ENCODE results near the gene RNF112. TPM values are rescaled to one million over a fixed set of nuclear protein-coding genes. Genes with fewer than 3 reads are reported as not detected.

Gene RNF112
- total and polyA plus RNA-seq, 2 of the 13 experiments (the other 11 are each of a cell fraction or from before 2014, with no cell fraction given) = 0.05 TPM; not detected in 1

GRCh38 chr17:19362277-19363113, 48.5 kb upstream of the RNF112 start, which contains the start of gene B9D1 (continued):
- TF ChIP-seq, protein P1, sequence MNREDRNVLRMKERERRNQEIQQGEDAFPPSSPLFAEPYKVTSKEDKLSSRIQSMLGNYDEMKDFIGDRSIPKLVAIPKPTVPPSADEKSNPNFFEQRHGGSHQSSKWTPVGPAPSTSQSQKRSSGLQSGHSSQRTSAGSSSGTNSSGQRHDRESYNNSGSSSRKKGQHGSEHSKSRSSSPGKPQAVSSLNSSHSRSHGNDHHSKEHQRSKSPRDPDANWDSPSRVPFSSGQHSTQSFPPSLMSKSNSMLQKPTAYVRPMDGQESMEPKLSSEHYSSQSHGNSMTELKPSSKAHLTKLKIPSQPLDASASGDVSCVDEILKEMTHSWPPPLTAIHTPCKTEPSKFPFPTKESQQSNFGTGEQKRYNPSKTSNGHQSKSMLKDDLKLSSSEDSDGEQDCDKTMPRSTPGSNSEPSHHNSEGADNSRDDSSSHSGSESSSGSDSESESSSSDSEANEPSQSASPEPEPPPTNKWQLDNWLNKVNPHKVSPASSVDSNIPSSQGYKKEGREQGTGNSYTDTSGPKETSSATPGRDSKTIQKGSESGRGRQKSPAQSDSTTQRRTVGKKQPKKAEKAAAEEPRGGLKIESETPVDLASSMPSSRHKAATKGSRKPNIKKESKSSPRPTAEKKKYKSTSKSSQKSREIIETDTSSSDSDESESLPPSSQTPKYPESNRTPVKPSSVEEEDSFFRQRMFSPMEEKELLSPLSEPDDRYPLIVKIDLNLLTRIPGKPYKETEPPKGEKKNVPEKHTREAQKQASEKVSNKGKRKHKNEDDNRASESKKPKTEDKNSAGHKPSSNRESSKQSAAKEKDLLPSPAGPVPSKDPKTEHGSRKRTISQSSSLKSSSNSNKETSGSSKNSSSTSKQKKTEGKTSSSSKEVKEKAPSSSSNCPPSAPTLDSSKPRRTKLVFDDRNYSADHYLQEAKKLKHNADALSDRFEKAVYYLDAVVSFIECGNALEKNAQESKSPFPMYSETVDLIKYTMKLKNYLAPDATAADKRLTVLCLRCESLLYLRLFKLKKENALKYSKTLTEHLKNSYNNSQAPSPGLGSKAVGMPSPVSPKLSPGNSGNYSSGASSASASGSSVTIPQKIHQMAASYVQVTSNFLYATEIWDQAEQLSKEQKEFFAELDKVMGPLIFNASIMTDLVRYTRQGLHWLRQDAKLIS (CRISPR knock-in tag; IDR thresholded peaks at IDR 0.05) = no peak
- TF ChIP-seq ZNF784 (CRISPR knock-in tag; IDR thresholded peaks at IDR 0.05; ENCODE audit: borderline replicate concordance) (no peak; the same call in 1 of the 2 replicates), ZNF414 (CRISPR knock-in tag; IDR thresholded peaks at IDR 0.05) (0 out of 2 replicates have a peak, but pooled peaks have one; percentile 81), SMAD3 (CRISPR knock-in tag; IDR thresholded peaks at IDR 0.05) (0 out of 2 replicates have a peak, but pooled peaks have one; percentile 25), MED8 (CRISPR knock-in tag; IDR thresholded peaks at IDR 0.05; ENCODE audit: insufficient replicate concordance) (no peak), MAZ (IDR thresholded peaks at IDR 0.05; ENCODE audit: borderline replicate concordance, low read depth, low read length) (0 out of 2 replicates have a peak, but pooled peaks have one; percentile 32), MAZ (CRISPR knock-in tag; IDR thresholded peaks at IDR 0.05; ENCODE audit: low read depth) (peak; percentile 76; the same call in 1 of the 2 replicates), JUN (CRISPR knock-in tag; IDR thresholded peaks at IDR 0.05) (0 out of 2 replicates have a peak, but pooled peaks have one; percentile 25), MLLT10 (CRISPR knock-in tag; IDR thresholded peaks at IDR 0.05) (no peak), SKI (IDR thresholded peaks at IDR 0.05; ENCODE audit: partially characterized antibody) (no peak), FOXC1 (CRISPR knock-in tag; IDR thresholded peaks at IDR 0.05; ENCODE audit: borderline replicate concordance) (peak; percentile 71; the same call in 1 of the 2 replicates), ARNT (IDR thresholded peaks at IDR 0.05) (no peak)
- TF ChIP-seq, protein P2, sequence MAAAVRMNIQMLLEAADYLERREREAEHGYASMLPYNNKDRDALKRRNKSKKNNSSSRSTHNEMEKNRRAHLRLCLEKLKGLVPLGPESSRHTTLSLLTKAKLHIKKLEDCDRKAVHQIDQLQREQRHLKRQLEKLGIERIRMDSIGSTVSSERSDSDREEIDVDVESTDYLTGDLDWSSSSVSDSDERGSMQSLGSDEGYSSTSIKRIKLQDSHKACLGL (CRISPR knock-in tag; IDR thresholded peaks at IDR 0.05) = peak; percentile 42; the same call in 1 of the 2 replicates
- TF ChIP-seq, protein P3, sequence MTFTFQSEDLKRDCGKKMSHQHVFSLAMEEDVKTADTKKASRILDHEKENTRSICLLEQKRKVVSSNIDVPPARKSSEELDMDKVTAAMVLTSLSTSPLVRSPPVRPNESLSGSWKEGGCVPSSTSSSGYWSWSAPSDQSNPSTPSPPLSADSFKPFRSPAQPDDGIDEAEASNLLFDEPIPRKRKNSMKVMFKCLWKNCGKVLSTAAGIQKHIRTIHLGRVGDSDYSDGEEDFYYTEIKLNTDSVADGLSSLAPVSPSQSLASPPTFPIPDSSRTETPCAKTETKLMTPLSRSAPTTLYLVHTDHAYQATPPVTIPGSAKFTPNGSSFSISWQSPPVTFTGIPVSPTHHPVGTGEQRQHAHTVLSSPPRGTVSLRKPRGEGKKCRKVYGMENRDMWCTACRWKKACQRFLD (CRISPR knock-in tag; IDR thresholded peaks at IDR 0.05; ENCODE audit: borderline replicate concordance) = peak; percentile 58; the same call in 1 of the 2 replicates

Data from HepG2 (cell line).